ENCODE measurements around the gene CCDC152. TPM values are rescaled to one million over a fixed set of nuclear protein-coding genes. Genes with fewer than 3 reads are reported as not detected.

CCDC152 gene
- total RNA-seq, 1 experiment from 2014 or later = 11.2 TPM

- H3K27me3 ChIP-seq (replicated peaks; ENCODE audit: insufficient read depth, low read depth, low read length, poor library complexity) = no peaks in the 10 kb centered on the region
- ChIA-PET POLR2A (ENCODE audit: low non-redundant PET) (no interaction called here), CTCF (no interaction called here)
- intact Hi-C loops (cut with micrococcal nuclease; ENCODE audit: unreplicated experiment) = no loop called here
- no peak overlapping the region for H3K27ac ChIP-seq (ENCODE audit: low read depth, low read length, poor library complexity, severe bottlenecking)
- TF ChIP-seq, protein P1, sequence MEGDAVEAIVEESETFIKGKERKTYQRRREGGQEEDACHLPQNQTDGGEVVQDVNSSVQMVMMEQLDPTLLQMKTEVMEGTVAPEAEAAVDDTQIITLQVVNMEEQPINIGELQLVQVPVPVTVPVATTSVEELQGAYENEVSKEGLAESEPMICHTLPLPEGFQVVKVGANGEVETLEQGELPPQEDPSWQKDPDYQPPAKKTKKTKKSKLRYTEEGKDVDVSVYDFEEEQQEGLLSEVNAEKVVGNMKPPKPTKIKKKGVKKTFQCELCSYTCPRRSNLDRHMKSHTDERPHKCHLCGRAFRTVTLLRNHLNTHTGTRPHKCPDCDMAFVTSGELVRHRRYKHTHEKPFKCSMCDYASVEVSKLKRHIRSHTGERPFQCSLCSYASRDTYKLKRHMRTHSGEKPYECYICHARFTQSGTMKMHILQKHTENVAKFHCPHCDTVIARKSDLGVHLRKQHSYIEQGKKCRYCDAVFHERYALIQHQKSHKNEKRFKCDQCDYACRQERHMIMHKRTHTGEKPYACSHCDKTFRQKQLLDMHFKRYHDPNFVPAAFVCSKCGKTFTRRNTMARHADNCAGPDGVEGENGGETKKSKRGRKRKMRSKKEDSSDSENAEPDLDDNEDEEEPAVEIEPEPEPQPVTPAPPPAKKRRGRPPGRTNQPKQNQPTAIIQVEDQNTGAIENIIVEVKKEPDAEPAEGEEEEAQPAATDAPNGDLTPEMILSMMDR (conservative IDR thresholded peaks at IDR 0.05; ENCODE audit: low read depth, low read length) = no peak
- no peak for TF ChIP-seq EZH2 (IDR thresholded peaks at IDR 0.05; ENCODE audit: borderline replicate concordance, low read depth, low read length, poor library complexity, severe bottlenecking)
- no TSS peak for BruUV-seq (replicated peaks)
- H3K4me1 ChIP-seq (ENCODE audit: insufficient read depth, low read length, poor library complexity, severe bottlenecking) = no peaks in the 10 kb centered on the region
- H3K9me3 ChIP-seq (ENCODE audit: low read depth, low read length, poor library complexity, severe bottlenecking) = no peaks in the 10 kb centered on the region
- no peak for DNase-seq (ENCODE audit: low spot score)
- no peaks in the 10 kb centered on the region for H3K36me3 ChIP-seq (ENCODE audit: insufficient read depth, low read length, poor library complexity, severe bottlenecking)
- no peak overlapping the region for H3K4me3 ChIP-seq (ENCODE audit: low read depth, low read length, poor library complexity, severe bottlenecking)
Observed at GRCh38 chr5:42806701-42807262, 50.2 kb downstream of the CCDC152 start.

DNA sequence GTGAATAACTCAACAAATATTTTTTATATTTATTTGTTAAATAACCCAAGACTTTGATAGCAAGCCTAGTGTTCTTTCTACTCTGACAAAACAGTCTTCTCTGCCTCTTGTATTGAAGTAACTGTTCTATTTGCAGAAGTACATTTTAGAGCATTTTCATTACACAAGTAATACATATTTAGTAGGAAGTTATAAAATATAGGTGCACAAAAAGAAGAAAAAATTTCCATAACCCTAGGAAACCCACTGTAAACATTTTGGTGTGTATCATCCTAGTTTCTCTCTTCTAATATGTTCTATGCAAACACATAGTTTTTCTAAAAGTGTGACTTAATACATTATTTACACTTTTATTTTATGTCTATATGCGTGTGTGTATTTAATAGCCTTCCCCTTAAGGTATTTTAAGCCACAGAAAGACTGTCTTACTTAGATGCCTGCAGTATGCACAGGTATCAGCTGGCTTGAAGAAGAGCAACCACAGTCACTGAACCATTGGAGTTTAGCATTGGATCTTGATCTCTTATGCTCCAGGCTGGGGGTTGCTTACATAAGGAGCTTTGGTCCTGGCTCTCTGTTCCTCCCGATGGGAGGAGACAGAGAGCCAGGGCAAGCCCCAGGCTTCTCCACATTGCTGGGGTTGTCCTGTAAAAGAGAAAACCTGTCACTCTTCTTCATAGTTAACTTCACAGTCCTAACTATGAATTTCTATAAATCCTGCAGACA is 51.3 kb downstream of the CCDC152 start:
- ChIA-PET POLR2A (ENCODE audit: low non-redundant PET) (no interaction called here), CTCF (no interaction called here)

GRCh38 chr5:42808888-42809611 is 52.4 kb downstream of the CCDC152 start:
- POLR2A ChIA-PET (ENCODE audit: low non-redundant PET) = no interaction called here
- DNase-seq (ENCODE audit: low spot score) = no peak
- Histone ChIP-seq H3K9me3 (ENCODE audit: low read depth, low read length, poor library complexity, severe bottlenecking) (no peaks in the 10 kb centered on the region), H3K36me3 (ENCODE audit: insufficient read depth, low read length, poor library complexity, severe bottlenecking) (no peaks in the 10 kb centered on the region), H3K4me1 (ENCODE audit: insufficient read depth, low read length, poor library complexity, severe bottlenecking) (no peaks in the 10 kb centered on the region), H3K27ac (ENCODE audit: low read depth, low read length, poor library complexity, severe bottlenecking) (no peak overlapping the region), H3K27me3 (replicated peaks; ENCODE audit: insufficient read depth, low read depth, low read length, poor library complexity) (no peaks in the 10 kb centered on the region), H3K4me3 (ENCODE audit: low read depth, low read length, poor library complexity, severe bottlenecking) (no peak overlapping the region)
- no TSS peak for BruUV-seq (replicated peaks)
- intact Hi-C loops (cut with micrococcal nuclease; ENCODE audit: unreplicated experiment) = no loop called here
- TF ChIP-seq EZH2 (IDR thresholded peaks at IDR 0.05; ENCODE audit: borderline replicate concordance, low read depth, low read length, poor library complexity, severe bottlenecking) = no peak
- TF ChIP-seq, protein P1 (conservative IDR thresholded peaks at IDR 0.05; ENCODE audit: low read depth, low read length) = no peak
- CTCF ChIA-PET = no interaction called here

More for the DNA sequence above, 51.3 kb downstream of the CCDC152 start:
- no TSS peak for BruUV-seq (replicated peaks)
- H3K36me3 ChIP-seq (ENCODE audit: insufficient read depth, low read length, poor library complexity, severe bottlenecking) = no peaks in the 10 kb centered on the region
- DNase-seq (ENCODE audit: low spot score) = no peak
- H3K27ac ChIP-seq (ENCODE audit: low read depth, low read length, poor library complexity, severe bottlenecking) = no peak overlapping the region
- intact Hi-C loops (cut with micrococcal nuclease; ENCODE audit: unreplicated experiment) = no loop called here
- H3K4me1 ChIP-seq (ENCODE audit: insufficient read depth, low read length, poor library complexity, severe bottlenecking) = no peaks in the 10 kb centered on the region
- no peak overlapping the region for H3K4me3 ChIP-seq (ENCODE audit: low read depth, low read length, poor library complexity, severe bottlenecking)
- TF ChIP-seq, protein P1 (conservative IDR thresholded peaks at IDR 0.05; ENCODE audit: low read depth, low read length) = no peak
- no peak for TF ChIP-seq EZH2 (IDR thresholded peaks at IDR 0.05; ENCODE audit: borderline replicate concordance, low read depth, low read length, poor library complexity, severe bottlenecking)
- no peaks in the 10 kb centered on the region for H3K27me3 ChIP-seq (replicated peaks; ENCODE audit: insufficient read depth, low read depth, low read length, poor library complexity)
- H3K9me3 ChIP-seq (ENCODE audit: low read depth, low read length, poor library complexity, severe bottlenecking) = no peaks in the 10 kb centered on the region

Data from A673 (cell line).